NCI-H1105 (cell line): Measurements from ENCODE around the gene HOXB2.

ENCODE experiments used
- DNase-seq: peaks from one replicate; lab custom pipeline; 2025; lab: John Stamatoyannopoulos, UW

HOXB2 gene

DNA sequence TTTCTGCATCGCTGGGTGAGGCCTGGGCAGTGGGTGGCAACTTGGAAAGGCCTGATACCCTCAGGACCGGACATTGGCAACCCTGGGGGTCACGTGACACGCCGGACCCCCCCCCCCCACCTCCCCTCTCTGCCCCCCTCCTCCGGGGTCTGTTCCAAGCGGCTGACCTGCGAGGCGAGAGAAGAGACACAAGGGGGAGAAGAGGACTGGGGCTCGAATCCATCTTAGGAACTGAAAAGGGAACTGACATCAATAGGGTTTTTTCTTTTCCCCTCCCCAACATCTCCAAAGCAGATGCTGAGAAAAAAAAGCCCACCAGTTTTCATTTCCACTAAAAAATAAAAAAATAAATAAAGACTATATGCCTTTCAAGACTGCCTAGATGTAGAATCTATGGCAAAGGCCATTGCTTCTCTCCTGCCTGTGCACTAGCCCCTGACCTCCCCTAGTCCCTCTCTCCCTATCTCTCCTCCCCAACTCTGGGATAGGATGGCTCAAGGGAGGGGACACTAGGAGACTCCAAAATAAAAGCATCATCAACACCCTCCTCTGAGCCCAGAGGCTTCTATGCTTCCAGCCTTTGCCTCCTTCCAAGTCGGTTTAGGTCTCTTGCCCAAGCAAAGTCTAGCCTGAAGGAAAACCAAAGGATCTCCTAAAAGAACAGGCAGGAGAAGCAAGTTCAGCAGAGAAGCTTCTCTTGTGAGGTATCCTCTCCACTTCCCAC lies 7.7 kb upstream of the HOXB2 start:
- DNase-seq, result no peak

DNA sequence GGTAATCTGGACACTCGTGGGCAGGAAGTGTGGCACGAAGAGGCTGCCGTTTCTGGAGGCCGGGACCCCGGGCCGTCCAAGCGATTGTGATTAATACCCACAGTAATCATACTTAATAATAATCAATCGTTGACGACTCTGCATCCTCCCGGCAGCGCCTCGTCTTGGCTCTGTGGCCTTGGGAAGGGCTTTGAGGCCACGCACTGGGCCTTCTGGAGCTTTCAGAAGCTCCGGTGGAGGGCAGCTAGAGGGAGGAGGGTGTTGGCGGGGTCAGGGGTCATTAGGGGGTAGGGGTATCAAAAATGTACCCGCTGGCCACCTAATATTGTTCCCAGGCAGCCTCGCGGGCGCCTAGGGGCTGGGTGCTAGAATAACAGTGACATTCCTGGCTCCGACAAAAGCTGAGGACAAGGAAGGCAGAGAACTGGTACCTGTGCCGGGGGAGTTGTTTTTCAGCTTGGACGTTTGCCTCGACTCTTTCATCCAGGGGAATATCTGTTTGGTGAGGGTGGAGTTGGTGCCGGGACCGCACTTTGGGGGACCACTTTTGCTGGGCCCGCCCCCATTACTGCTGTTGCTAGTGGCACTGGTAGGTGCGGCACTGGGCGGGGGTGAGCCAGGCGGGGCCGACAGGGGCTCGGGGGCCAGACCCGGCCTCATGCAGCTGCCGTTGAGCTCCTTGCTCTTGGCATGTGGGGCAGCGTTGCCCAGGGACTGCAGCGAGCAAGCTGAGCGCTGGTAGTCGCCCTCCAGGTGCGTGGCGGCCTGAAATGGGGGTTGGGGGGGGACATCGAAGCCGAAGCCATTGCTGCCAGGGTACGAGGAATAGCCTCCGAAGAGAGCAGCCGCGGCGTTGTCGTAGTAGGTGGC lies 6.9 kb upstream of the HOXB2 start:
- no peak for DNase-seq

DNA sequence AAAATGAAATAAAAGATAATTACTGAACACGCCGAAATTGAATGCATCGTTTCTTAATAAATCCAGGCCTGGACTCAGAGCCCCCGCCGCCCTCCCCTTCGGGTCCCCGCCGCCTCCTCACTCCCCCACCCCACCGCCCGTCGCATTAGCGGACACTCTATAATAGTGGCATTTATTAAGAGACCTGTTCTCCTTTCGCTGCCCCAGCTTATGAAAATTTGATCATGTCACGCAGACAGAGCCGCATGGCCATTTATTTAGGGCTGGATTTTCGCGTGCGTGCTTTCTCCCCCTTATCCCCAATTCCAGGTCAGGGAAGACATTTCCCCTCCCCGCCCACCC lies 6.3 kb upstream of the HOXB2 start:
- DNase-seq, result no peak

DNA sequence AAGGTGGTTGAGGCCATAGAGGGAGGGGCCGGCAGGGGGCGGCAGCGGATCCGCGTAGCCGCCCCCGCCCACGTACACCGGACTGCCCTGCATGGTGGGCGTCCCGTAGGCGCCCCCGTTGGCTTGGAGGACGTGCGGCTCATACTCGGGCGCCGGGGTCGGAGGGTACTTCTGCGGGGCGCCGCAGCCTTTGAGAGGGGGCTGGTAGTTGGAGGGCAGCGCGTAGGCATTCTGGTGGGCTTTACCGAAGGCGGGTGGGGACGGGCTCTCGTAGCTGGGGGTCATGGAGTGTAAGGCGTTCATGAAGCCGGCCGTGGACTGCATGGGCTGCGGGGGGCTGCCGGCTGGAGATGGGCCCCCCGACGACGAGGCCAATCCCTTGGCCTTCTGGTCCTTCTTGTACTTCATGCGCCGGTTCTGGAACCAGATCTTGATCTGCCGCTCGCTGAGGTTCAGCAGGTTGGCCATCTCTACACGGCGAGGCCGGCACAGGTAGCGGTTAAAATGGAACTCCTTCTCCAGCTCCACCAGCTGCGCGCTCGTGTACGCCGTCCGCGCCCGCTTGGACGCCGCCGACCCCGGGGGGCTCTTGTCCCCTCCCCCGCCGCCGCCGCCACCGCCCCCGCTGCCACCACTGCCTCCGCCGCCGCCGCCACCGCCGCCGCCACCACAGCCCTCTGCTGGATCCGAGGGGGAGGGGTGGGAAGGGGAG lies 5.7 kb upstream of the HOXB2 start:
- DNase-seq, result peak; percentile 38

DNA sequence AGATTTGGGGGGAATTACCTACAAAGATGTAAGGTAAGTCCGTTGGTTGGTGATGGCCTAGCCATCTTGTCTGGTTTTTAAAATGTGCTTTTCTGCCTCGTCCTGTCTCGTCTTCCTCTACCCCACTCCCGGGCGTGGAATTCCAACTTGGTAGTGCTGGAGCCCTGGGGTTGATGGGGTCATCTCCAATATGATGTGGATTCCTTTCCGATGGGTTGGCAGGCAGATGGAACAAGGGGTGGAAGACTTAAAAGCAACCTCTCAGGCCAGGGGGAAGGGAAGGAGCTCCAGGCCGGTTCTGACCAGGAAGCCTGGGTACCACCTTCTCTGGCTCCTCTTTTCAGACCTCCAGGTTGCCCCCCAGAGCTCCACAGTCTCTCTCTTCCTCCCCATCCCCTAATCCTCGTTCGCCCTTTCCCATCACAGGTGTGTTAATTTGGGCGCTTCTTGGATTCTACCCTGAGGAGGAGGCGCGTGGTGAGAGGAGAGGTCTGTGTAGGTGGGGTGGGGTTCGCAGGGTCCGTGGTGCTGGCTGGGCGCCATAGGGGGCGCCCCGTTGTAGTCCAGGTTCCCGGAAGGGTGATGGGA lies 5.1 kb upstream of the HOXB2 start:
- no peak for DNase-seq

DNA sequence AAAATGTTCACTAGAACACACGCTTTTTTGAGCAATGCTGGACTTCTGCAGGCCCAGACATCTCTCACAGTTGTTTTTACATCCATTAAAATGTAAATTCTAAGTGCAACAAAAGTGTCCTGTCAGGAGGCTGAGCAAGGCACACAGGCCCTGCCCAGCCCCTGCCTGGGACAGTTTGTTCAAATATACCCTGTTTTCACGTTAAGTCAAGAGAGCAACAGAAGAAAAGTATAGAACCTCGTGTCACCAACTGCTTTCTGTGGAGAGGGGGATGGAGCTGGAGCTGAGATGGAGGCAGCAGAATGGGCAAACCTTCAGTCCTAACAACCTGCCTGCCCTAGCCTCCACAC lies 4.3 kb upstream of the HOXB2 start:
- DNase-seq, result no peak

DNA sequence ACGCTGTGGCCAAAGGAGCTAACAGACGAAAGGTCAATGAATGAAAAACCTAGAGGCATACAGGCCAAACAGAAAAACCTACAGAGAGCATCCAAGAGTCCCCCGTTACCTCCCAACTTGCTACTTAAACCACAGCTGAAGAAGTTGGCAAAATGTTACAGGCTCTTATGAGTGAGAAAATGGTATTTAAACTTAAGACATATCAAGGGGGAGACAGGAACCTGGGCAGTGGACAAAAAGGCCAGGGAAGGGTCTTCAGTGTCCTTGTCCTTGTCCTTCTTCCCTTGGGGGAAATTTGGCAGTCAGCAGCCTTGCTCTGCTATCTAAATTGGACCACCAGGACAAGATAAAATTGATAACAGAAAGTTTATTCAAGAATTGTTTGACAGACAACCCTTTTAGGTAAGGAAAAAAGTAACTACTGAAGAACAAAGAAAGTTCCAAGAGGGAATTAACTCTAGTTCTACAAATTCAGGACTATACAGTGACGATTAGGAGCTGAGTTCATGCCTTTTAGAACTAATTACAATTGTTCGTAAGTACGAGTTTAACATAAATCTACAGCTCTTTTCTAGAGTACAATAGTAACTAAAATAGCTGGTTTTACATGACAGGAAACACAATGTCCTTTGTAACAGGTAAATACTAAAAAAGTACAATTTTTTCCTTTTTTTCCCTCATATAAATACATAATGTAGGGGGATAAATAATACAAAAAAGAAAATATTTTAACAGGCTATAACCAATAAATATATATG lies 3.8 kb upstream of the HOXB2 start:
- DNase-seq, result no peak

DNA sequence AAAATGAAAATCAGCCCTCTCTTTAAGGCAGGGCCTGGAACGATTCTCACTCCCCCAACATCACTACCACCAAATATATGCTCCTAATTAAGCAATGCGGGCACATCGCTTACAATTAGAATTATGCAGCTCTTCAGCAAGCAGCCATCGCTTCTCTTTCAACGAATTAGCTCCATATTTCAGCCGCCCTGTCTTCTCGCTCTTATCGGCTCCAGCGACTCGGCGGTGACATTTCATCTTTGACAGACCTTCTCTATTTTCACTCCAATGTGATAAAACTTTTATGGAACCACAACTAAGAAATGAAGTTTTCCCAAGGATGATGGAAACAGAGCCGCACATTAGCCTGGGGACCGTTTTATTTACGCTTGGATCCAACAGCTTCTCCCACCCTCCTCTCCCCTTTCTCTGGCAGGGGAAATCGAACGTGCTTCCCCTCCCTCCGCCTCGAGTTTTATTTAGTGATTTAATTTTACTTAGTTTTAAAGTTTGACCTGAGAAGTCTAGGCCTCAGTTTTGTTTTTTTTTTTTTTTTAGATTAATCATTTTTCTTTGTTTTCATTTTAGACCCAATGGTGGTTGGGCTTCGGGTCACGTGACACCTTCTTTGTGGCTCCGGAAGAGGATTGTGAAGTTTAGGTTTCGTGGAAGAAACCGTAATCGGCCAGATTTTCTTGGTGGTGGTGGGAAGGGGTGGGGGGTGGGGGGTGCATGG lies 3.1 kb upstream of the HOXB2 start:
- peak; percentile 68 for DNase-seq

DNA sequence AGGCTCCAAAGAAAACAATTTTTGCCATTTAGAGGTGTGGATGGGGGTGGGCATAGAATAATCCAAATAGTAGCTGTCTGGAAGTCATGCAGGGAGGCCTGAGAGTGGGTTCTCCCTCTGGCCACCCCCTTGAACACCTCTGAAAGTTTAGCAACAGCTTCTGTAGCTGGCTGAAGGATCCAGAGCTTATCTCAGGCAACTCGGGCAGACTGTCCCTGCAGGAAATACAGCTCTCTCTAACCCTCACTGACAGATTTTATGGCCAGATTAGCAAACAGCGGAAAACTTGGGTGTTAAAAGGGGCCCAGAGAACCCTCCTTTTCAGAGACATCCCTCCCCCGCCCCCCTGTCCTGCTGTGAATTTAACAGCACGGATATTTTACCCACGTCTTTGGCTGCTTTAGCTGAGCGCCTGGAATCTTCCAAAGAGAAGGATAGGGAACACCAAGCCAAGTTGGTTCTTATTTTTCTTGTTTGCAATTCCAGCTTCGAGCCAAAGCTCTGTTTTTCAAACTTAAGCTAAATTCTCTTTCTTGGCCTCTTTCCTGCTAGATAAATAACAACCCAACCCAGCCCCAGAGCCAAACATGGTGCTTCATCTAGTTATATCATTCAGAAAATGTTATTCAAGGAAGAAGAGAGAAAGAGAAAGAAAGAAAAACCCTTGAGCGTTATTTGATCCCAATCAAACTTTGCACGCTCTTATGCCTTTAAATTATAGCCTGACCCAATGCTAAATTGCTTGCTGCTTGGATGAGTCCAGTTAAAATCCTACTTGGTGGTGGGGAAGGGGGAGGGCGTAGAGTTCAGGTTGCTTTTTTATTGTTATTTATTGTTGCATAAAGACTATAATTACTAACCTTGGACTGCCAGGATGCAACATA lies 2.3 kb upstream of the HOXB2 start:
- DNase-seq, result peak; percentile 36

DNA sequence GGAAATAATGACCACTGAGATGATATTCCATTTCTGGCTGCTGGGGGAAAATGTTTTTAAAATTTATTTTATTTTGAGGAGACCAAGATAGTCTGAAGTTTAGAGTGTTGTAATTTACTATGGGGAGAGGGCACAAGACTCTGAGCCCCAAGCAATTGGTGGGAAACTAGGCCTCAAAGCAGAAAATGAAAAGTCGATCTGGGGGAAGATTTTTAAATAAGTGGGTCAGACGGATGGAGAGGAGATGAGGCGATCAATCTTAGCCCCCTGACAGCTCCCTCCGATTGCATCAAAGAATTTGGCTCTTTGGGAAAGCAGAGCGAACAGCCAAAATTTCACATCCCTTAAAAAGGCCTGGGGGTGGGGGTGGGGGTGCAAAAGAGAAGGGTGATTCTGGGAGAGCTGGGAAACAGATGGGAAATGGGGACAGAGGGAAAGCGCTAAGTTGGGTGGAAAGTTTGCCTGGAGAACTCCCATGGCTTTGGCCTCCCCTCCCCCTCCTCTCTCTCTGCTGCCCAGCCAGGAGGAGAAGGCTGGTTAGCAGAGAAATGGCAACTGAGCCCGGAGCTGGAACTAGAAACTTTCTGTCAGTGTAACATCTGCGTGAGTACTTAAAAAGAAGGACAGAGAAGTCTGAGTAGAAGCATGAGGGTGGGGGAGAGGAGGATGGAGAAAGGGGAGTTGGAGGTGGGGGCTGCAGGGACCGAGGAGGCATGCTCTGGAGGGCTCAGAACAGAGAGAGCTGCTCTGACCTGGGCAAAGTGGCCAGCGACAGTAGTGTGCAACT lies 1.4 kb upstream of the HOXB2 start:
- no peak for DNase-seq

DNA sequence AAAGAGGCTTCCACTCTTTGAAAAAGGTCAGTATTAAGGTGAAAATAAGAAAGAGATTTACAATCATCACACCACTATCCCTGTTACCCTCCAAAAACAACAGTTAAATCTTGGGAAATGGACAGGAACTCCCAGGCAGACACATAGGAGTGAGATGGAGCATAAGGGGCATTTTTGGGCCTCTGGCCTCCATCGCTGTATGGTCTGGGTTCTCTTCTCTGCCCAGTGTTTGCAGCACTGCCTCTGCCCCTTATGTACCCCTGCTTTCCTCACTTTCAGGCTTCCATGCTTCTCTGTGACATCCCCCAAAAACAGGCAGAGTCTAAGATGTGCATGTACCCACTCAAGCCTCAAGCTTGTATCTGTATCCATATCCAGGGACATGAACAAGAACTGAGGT lies 630 bp upstream of the HOXB2 start:
- no peak for DNase-seq

DNA sequence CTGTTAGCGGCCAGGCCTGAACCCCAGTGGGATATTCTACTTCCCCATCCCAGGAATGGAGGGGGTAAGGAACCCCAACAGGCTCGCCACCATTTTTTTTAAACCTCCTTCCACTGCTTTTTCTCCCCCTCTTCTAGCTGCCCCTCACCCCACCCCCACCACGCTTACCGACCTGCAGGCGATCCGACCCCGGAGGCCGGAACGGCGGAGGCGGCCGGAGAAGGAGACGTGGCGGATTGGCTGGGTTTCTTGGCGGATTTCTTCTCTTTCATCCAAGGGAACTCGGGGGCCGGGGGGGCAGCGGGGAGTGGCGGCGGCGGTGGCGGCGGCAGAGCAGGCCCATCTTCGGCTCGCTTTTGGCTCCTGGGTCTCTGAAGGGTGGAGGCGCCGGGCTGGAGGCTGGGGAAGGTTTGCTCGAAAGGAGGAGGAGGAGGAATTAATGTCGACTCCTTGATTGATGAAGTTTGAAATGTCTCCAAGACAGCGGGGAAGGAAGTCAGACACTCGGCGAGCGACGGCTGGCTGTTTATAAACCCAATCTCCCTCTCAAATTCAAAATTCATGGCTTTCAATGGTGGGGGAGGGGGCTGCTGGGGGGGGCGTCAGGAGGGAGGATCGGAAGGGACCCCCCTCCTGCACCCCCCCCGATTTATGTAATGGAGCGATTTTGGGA lies 424 bp downstream of the HOXB2 start:
- no peak for DNase-seq

DNA sequence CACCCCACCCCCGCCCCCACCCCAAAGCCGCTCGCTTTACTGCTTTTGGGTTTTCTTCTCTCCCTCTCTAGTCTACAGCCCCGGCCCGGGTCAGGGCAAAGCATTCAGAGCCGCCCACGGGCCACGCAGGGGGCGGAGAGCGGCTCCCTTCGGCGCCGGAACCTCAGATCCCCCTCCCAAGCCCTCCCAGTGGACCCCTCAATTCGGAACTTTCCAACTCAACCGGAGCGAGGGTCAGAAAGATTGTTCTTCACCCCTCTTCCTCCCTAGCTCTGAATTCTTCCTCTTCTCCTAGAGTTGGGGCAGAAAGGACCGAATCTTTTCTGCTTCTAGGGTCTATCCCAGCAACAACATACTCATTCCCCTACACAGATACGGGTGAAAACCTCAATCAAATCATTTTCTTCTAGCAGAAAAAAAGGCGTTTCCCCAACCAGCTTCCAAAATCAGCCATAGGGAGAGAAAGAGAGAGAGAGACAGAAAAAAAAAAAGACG lies 1.0 kb downstream of the HOXB2 start:
- no peak for DNase-seq

DNA sequence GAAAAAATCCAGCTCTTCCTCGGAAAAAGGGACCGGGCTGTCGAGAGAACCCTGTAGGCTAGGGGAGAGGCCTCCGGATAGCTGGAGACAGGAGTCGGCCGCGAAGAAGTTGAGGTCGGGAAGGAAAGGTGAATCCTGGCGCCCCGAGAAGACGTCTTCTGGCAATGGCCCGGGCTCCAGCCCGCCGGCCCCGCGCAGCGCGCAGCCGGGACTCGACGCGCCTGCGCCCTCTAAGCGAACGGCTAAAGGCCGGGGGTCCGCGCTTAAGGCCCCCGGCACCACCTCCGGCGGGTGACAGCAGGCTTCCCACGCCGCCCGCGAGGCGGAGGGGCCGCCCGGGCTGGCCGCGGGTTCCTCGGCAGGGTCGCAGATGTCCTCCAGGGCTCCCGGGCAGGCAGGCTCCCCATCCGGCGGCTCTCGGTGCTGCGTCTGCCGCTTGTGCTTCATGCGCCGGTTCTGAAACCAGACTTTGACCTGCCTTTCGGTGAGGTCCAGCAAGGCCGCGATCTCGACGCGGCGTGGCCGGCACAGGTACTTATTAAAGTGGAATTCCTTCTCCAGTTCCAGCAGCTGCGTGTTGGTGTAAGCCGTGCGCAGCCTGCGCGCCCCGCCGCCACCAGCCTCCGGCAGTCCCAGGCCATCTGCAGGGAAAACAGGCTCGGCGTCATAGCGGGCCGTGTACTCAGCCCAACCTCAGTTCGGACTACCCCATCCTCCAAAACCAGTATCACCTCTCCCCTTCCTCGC lies 1.6 kb downstream of the HOXB2 start:
- DNase-seq, result no peak

DNA sequence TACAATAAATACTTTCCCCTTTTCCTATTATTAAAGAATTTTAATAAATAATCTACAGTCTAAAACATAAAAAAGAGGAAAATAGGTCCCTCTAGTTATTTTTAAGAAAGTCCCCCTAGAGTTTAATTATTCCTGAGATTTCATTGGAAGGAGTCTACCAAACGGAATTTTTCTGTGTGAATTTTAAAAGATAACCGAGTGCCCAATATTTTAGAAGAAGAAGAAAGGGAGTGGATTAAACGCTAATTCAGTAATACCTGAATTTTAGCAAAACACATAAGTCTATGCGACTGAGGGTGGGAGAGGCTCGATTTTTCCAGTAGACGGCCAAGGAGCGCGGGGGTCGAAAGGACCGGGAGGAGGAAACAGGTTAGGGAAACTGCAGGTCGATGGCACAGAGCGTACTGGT lies 2.2 kb downstream of the HOXB2 start:
- no peak for DNase-seq

DNA sequence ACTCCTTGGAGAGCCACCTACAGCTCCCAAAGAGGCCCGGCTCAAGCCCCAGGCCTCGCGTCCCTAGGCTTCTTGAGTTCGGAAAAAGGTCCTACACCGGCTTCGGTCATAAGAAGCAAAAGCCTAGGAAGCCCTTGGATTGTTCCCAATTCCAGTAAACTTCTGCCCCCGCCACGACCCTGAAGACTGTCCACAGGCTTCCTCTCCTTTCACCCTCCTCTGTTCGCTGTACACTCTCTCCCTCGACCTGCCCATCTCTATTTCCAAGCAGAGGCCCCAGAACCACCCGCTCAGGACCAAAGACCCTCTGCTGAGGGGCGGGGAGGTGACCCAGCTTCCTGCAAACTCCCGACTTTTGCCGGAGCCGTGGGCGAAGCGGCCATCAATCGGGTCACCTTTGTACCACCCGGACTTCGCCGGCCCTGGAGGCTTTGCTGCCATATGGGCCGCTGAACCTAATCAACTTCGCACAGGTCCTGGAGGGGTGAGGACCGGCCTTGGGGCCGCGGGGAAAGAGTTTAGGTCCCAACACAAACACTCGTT lies 2.7 kb downstream of the HOXB2 start:
- no peak for DNase-seq

DNA sequence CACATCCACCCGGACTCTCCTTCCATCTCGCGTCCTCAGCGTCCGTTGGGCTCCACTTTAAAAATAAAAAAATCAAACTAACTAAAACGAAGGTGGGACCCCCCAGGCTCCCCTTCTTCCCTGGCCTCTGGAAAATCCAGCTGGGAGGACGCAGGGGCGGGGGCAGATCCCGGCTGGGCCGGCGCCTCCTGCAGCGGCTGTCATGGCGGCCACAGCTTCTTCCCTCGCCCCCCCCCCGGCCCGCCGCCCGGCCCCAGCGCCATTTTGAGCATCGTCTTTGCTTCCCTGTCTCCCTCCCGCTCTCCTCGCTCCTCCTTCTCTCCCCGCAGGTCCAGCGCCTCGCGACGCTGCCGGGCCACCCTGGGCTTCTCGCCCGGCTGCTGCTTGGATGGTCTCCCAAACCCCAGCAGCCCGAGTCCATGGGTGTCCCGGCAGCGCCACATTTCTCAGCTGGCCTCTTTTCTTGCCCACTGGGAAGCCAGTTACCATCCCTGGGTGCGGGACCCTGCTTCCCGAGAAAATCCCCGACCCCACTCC lies 3.3 kb downstream of the HOXB2 start:
- peak; percentile 30 for DNase-seq
